Activated CD8-positive, alpha-beta T cell treated with anti-CD3 and anti-CD28 coated beads, Interleukin-2, amount 10 ng/mL, durations not matched to agents 7 days and 5 days (primary cell): ENCODE results near the gene BCAS3. TPM values are rescaled to one million over a fixed set of nuclear protein-coding genes. Genes with fewer than 3 reads are reported as not detected.

Experiments
- ATAC-seq: fragments of 150-1000 bp; cut with Tn5 transposase; one replicate; pipeline ENCODE4 v1.10.0; 2021; ENCODE audit warnings: moderate library complexity
- CTCF ChIA-PET: fragments of 350-600 bp; sonication (Branson Sonifier 250); formaldehyde crosslinking; loops from one replicate; lab custom pipeline; 2021; ENCODE audit warnings: antibody characterized with exemption; lab: Charles Lee
- POLR2A ChIA-PET: fragments of 350-600 bp; sonication (Branson Sonifier 250); formaldehyde crosslinking; loops from one replicate; lab custom pipeline; 2021; ENCODE audit warnings: antibody characterized with exemption; lab: Charles Lee
- DNase-seq: peaks from one replicate; pipeline ENCODE4 v3.0.0-alpha.2; 2020
- H3K27ac Mint-ChIP-seq: one replicate; pipeline ENCODE4 v1.8.0; 2021; ENCODE audit warnings: mild to moderate bottlenecking, mixed read lengths
- H3K27me3 Mint-ChIP-seq: one replicate; pipeline ENCODE4 v1.8.0; 2021; ENCODE audit warnings: low read depth, mixed read lengths
- H3K36me3 Mint-ChIP-seq: one replicate; pipeline ENCODE4 v1.8.0; 2021; ENCODE audit warnings: low read depth, mixed read lengths
- H3K4me1 Mint-ChIP-seq: one replicate; pipeline ENCODE4 v1.8.0; 2021; ENCODE audit warnings: low read depth, mixed read lengths
- H3K4me3 Mint-ChIP-seq: one replicate; pipeline ENCODE4 v1.8.0; 2021; ENCODE audit warnings: mild to moderate bottlenecking, mixed read lengths
- H3K9me3 Mint-ChIP-seq: one replicate; pipeline ENCODE4 v1.8.0; 2022; ENCODE audit warnings: mixed read lengths; ENCODE audit not compliant: insufficient read depth
- total RNA-seq, 2 experiments: library from RNA; stranded (reverse); gene quantifications; one replicate each; pipeline ENCODE4 v1.2.3, GENCODE V29; 2021

BCAS3 gene
- total RNA-seq, 2 experiments from 2014 or later = 13.0 to 16.3 TPM

DNA sequence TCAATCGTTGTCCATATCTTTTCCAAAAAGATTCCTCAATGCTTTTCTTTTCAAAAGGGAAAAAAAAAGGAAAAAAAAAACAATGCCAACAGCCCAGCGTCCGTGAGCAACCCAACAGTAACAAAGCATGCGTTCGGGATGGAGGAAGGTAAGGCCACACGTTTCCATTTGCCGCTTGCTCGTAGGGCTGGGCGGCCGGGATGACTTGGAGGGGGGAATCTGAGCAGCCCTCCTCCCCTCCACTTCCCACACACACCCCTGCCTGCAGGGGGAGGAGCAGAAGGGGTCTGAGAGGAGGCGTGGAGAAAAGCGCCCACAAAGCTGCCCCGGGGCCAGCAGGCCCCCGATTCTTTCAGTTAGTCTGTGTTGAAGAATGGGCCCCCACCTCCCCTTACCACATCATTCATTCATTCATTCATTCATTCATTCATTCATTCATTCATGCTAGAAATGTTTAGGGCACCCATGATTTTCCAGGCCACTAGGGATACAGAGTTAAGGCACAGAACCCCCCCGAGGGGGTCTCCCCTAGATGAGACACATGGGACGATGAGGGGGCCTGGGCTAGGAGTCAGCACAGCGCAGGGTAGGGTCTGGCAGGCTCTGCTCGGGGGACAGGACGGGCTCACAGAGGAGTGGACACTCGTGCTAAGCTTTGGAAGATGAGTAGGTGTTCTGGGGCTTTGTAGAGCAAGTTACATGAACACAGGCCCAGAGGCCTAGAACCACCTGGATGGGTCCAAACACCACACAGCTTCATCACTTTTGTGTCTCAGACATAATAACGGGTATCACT is 711.1 kb downstream of the BCAS3 start:
- no peaks in the 10 kb centered on the region for H3K9me3 Mint-ChIP-seq
- ChIA-PET POLR2A (no interaction called here), CTCF (interaction anchor here (1.4 kb wide), 1 partner anchor 668 kb away, joined by 3 read pairs; no protein-coding TSS in a partner anchor)
- H3K27me3 Mint-ChIP-seq = peaks cover 4% of the 10 kb centered on the region
- H3K27ac Mint-ChIP-seq = no peak overlapping the region
- ATAC-seq (no peak), DNase-seq (no peak)
- H3K4me3 Mint-ChIP-seq = no peak overlapping the region
- no peaks in the 10 kb centered on the region for H3K36me3 Mint-ChIP-seq
- no peaks in the 10 kb centered on the region for H3K4me1 Mint-ChIP-seq

GRCh38 chr17:61389670-61390478 is 712.2 kb downstream of the BCAS3 start:
- peaks cover 9% of the 10 kb centered on the region for H3K27me3 Mint-ChIP-seq
- DNase-seq (peak; percentile 61), ATAC-seq (peak; percentile 68)
- no peak overlapping the region for H3K4me3 Mint-ChIP-seq
- ChIA-PET CTCF (interaction anchor here (0.9 to 1.4 kb wide), 3 partner anchors 9 to 669 kb away, joined by 3 read pairs; no protein-coding TSS in a partner anchor), POLR2A (no interaction called here)
- no peaks in the 10 kb centered on the region for H3K4me1 Mint-ChIP-seq
- H3K36me3 Mint-ChIP-seq = no peaks in the 10 kb centered on the region
- no peak overlapping the region for H3K27ac Mint-ChIP-seq
- no peaks in the 10 kb centered on the region for H3K9me3 Mint-ChIP-seq

GRCh38 chr17:61390479-61390791 is 712.8 kb downstream of the BCAS3 start:
- ATAC-seq = no peak
- Mint-ChIP-seq H3K4me1 (no peaks in the 10 kb centered on the region), H3K27ac (no peak overlapping the region), H3K9me3 (no peaks in the 10 kb centered on the region), H3K27me3 (peaks cover 15% of the 10 kb centered on the region), H3K36me3 (no peaks in the 10 kb centered on the region), H3K4me3 (no peak overlapping the region)
- POLR2A ChIA-PET = no interaction called here
- DNase-seq = no peak
- CTCF ChIA-PET = interaction anchor here (0.9 to 1.3 kb wide), 2 partner anchors 10 to 440 kb away, joined by 3 read pairs; no protein-coding TSS in a partner anchor

GRCh38 chr17:61391595-61392291 is 714.1 kb downstream of the BCAS3 start:
- no peaks in the 10 kb centered on the region for H3K9me3 Mint-ChIP-seq
- H3K4me1 Mint-ChIP-seq = no peaks in the 10 kb centered on the region
- DNase-seq = no peak

GRCh38 chr17:61392679-61393078 is 715.0 kb downstream of the BCAS3 start:
- Mint-ChIP-seq H3K27ac (no peak overlapping the region), H3K27me3 (peaks cover 24% of the 10 kb centered on the region), H3K4me3 (no peak overlapping the region), H3K36me3 (no peaks in the 10 kb centered on the region), H3K9me3 (no peaks in the 10 kb centered on the region), H3K4me1 (no peaks in the 10 kb centered on the region)
- ChIA-PET POLR2A (no interaction called here), CTCF (interaction anchor here (1.3 to 1.9 kb wide), 2 partner anchors 420 to 421 kb away, joined by 4 to 11 read pairs; no protein-coding TSS in a partner anchor)
- no peak for ATAC-seq
- DNase-seq = no peak

More at GRCh38 chr17:61391595-61392291, 714.1 kb downstream of the BCAS3 start:
- ChIA-PET POLR2A (interaction anchor here (1.2 kb wide), 1 partner anchor 63 kb away, joined by 3 read pairs; no protein-coding TSS in a partner anchor), CTCF (interaction anchor here (0.9 to 1.3 kb wide), 2 partner anchors 243 to 419 kb away, joined by 3 to 4 read pairs; no protein-coding TSS in a partner anchor)
- peaks cover 21% of the 10 kb centered on the region for H3K27me3 Mint-ChIP-seq
- peak overlapping the region; percentile 43 for H3K27ac Mint-ChIP-seq
- no peak overlapping the region for H3K4me3 Mint-ChIP-seq
- no peak for ATAC-seq
- no peaks in the 10 kb centered on the region for H3K36me3 Mint-ChIP-seq

- peaks cover under 1% of the 10 kb centered on the region for H3K36me3 Mint-ChIP-seq
- H3K27me3 Mint-ChIP-seq = peaks cover 33% of the 10 kb centered on the region
- POLR2A ChIA-PET = no interaction called here
- CTCF ChIA-PET = interaction anchor here (0.7 to 1.9 kb wide), 5 partner anchors 18 to 673 kb away, joined by 3 to 11 read pairs (median 3); no protein-coding TSS in a partner anchor
- no peak overlapping the region for H3K27ac Mint-ChIP-seq
- peaks cover 6% of the 10 kb centered on the region for H3K4me1 Mint-ChIP-seq
- ATAC-seq = no peak
- no peak overlapping the region for H3K4me3 Mint-ChIP-seq
- no peak for DNase-seq
- H3K9me3 Mint-ChIP-seq = no peaks in the 10 kb centered on the region
Observed at GRCh38 chr17:61393550-61393903, 715.9 kb downstream of the BCAS3 start.

GRCh38 chr17:61393904-61394629 is 716.4 kb downstream of the BCAS3 start:
- H3K4me3 Mint-ChIP-seq = no peak overlapping the region
- peaks cover 8% of the 10 kb centered on the region for H3K4me1 Mint-ChIP-seq
- CTCF ChIA-PET = interaction anchor here (0.7 to 1.9 kb wide), 6 partner anchors 14 to 674 kb away, joined by 3 to 11 read pairs (median 3); no protein-coding TSS in a partner anchor
- ATAC-seq (no peak), DNase-seq (no peak)
- peaks cover 2% of the 10 kb centered on the region for H3K36me3 Mint-ChIP-seq
- H3K27ac Mint-ChIP-seq = no peak overlapping the region
- peaks cover 36% of the 10 kb centered on the region for H3K27me3 Mint-ChIP-seq
- H3K9me3 Mint-ChIP-seq = no peaks in the 10 kb centered on the region
- POLR2A ChIA-PET = no interaction called here

DNA sequence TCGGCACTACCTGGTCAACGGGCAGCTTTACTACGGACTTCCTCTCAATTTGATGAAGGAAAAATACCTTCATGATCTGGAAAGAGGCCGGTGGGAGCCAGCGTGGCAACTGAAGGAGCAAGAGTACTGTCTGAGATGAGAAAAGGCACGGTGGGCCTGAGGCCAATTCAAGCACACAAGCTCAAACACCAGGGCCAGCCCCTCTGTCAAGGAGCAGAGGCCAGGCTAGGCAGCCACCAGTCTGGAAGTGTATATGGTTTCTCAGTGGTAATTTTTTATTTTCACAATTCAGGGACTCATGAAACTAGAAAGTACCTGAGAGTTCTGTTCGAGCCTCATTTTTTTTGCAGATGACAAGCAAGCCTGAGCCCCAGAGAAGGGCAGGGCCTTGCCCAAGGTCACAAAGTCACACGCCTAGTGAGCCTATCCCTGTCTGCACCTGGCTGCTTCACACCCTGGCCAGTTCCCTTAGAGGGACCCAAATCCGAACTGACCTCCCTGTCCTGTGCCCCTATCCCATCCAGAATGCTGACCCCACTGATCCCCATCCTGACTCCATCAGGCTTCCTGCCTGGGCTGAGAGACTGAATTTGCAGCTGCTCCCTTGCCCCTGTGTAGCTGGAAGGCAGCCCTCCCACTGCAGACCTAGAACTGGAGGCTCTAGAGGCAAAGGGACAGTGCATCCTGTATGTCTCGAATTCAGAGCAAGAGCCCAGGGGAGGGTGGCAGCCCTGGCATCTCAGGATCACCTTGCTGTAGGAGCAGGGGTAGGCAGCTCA is 717.2 kb downstream of the BCAS3 start:
- POLR2A ChIA-PET = no interaction called here
- Mint-ChIP-seq H3K4me1 (peaks cover 8% of the 10 kb centered on the region), H3K4me3 (no peak overlapping the region), H3K27ac (no peak overlapping the region), H3K27me3 (peaks cover 37% of the 10 kb centered on the region), H3K9me3 (no peaks in the 10 kb centered on the region), H3K36me3 (peaks cover 2% of the 10 kb centered on the region)
- ATAC-seq (no peak), DNase-seq (no peak)
- CTCF ChIA-PET = interaction anchor here (1.1 to 1.9 kb wide), 4 partner anchors 13 to 423 kb away, joined by 3 to 11 read pairs (median 4); no protein-coding TSS in a partner anchor

DNA sequence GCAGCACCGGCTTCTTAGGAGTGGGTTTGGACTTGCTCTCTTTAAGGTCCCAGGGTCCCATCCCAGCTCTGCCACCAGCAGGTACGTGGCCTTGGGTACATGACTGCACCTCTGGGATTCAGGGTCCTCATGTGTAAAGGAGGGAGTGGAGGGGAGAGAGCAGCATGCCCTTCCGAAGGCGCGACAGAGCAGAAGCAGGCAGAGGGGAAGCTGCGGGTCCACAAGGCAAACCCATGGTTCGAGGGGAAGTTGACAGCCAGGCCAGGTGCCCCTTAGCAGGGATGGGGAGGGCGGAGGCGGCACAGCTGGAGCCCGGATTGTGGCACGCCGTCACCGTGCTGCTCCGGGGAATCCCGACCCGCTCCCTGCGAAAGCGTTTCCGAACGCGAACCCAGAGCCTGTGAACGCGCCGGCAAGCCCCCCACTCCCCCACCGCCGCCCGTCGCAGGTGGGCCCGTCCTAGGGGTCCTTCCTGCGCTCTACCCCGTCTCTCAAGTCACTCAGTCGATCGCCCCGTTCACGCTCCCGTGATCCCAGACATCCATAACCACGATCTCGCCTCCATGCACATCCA is 717.8 kb downstream of the BCAS3 start:
- H3K27me3 Mint-ChIP-seq = peaks cover 37% of the 10 kb centered on the region
- ChIA-PET POLR2A (no interaction called here), CTCF (interaction anchor here (0.6 to 1.2 kb wide), 2 partner anchors 13 to 649 kb away, joined by 3 read pairs; no protein-coding TSS in a partner anchor)
- H3K4me1 Mint-ChIP-seq = peaks cover 8% of the 10 kb centered on the region
- DNase-seq (no peak), ATAC-seq (no peak)
- no peaks in the 10 kb centered on the region for H3K9me3 Mint-ChIP-seq
- H3K36me3 Mint-ChIP-seq = peaks cover 2% of the 10 kb centered on the region
- no peak overlapping the region for H3K4me3 Mint-ChIP-seq
- no peak overlapping the region for H3K27ac Mint-ChIP-seq

- no peak for ATAC-seq
- ChIA-PET CTCF (interaction anchor here (0.6 kb wide), 1 partner anchor 650 kb away, joined by 3 read pairs; no protein-coding TSS in a partner anchor), POLR2A (no interaction called here)
- H3K36me3 Mint-ChIP-seq = peaks cover 2% of the 10 kb centered on the region
- peaks cover 43% of the 10 kb centered on the region for H3K27me3 Mint-ChIP-seq
- no peaks in the 10 kb centered on the region for H3K9me3 Mint-ChIP-seq
- no peak for DNase-seq
- H3K27ac Mint-ChIP-seq = no peak overlapping the region
- H3K4me3 Mint-ChIP-seq = no peak overlapping the region
- H3K4me1 Mint-ChIP-seq = peaks cover 8% of the 10 kb centered on the region
Observed at GRCh38 chr17:61395983-61396585, 718.4 kb downstream of the BCAS3 start.
